ENCODE measurements around the gene EWSR1.

Gene EWSR1

GRCh38 chr22:29307596-29308147 lies 39.6 kb downstream of the EWSR1 start:
- DNase-seq (ENCODE audit: insufficient read length, low spot score) (no peak), FAIRE-seq (no peak)
- TF ChIP-seq CTCF (IDR thresholded peaks at IDR 0.05; ENCODE audit: insufficient read depth, missing control alignments), result no peak

- no peak for TF ChIP-seq CTCF (IDR thresholded peaks at IDR 0.05; ENCODE audit: insufficient read depth, missing control alignments)
- FAIRE-seq (no peak), DNase-seq (ENCODE audit: insufficient read length, low spot score) (no peak)
These were observed 40.2 kb downstream of the EWSR1 start for GRCh38 chr22:29308148-29308790.

GRCh38 chr22:29308791-29309262 lies 40.8 kb downstream of the EWSR1 start:
- FAIRE-seq (no peak), DNase-seq (ENCODE audit: insufficient read length, low spot score) (no peak)
- no peak for TF ChIP-seq CTCF (IDR thresholded peaks at IDR 0.05; ENCODE audit: insufficient read depth, missing control alignments)

GRCh38 chr22:29309332-29310064 lies 41.4 kb downstream of the EWSR1 start:
- FAIRE-seq (no peak), DNase-seq (ENCODE audit: insufficient read length, low spot score) (no peak)
- TF ChIP-seq CTCF (IDR thresholded peaks at IDR 0.05; ENCODE audit: insufficient read depth, missing control alignments), result no peak

- DNase-seq (ENCODE audit: insufficient read length, low spot score), result no peak
- FAIRE-seq, result no peak
- no peak for TF ChIP-seq CTCF (IDR thresholded peaks at IDR 0.05; ENCODE audit: insufficient read depth, missing control alignments)
These were observed 42.2 kb downstream of the EWSR1 start for GRCh38 chr22:29310065-29310862.

GRCh38 chr22:29310863-29311339 lies 42.8 kb downstream of the EWSR1 start:
- DNase-seq (ENCODE audit: insufficient read length, low spot score) (no peak), FAIRE-seq (no peak)
- TF ChIP-seq CTCF (IDR thresholded peaks at IDR 0.05; ENCODE audit: insufficient read depth, missing control alignments), result no peak

All from D721Med (cell line).